DMS53 treated with DMSO at 0.1 percent for 48 hours (cell line): Measurements from ENCODE around the gene AXIN1.
"Not testable (repeated sequence)": the region's sequence is repeated elsewhere in the genome, so short reads cannot be mapped to it uniquely, and the experiment has no call there.

ENCODE experiments used
- DNase-seq: peaks from one replicate; lab custom pipeline; 2025; ENCODE audit not compliant: unreplicated experiment; lab: John Stamatoyannopoulos, UW

Gene AXIN1

DNA sequence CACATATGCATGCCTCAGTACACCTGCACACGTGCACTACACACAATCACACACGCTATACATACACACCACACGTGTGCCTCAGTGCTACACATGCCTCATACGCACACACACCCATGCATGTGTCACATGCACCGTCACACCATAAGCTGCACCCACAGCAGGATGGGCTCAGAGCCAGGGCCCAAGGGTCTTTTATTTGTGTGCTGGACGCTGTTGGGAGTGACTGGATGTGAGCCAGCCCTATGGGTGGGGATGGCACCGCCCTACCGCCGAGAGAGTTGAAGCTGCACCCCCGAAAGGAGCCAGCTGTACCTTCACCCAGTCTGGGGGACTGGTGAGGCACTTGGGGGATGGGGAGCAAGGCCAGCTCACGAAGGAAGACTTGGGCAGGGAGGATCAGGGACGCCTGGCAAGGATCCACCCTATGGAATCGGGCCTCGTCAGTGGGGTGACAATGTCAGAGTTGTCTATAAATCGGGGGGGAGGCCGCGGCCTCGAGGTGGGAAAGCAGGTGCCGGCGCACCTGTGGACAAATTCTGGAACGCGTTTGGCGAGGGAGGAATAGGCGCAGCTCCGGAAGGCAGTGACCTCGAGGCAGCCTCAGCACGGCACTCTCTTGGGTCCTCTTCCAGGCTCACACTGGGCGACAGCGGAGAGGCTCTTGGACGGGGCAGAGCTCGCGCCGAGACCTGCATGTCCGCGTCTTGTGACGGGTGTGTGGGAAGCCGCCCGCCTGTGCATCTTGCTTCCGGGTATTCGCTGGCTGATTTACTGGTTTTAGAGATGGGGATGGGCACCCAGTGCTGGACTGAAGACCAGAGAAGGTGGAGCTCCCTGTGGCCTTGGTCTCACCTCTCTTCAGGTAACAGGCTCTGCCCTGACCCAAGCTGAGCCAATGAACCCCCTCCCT, 84.1 kb downstream of the AXIN1 start:
- DNase-seq: no peak

DNA sequence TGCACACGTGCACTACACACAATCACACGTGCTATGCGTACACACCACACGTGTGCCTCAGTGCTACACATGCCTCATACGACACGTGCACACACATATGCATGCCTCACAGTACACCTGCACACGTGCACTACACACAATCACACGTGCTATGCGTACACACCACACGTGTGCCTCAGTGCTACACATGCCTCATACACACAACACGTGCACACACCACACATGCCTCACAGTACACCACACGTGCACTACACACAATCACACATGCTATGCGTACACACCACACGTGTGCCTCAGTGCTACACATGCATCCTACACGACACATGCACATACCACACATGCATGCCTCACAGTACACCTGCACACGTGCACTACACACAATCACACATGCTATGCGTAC, 85.0 kb downstream of the AXIN1 start:
- DNase-seq: not testable (repeated sequence)

DNA sequence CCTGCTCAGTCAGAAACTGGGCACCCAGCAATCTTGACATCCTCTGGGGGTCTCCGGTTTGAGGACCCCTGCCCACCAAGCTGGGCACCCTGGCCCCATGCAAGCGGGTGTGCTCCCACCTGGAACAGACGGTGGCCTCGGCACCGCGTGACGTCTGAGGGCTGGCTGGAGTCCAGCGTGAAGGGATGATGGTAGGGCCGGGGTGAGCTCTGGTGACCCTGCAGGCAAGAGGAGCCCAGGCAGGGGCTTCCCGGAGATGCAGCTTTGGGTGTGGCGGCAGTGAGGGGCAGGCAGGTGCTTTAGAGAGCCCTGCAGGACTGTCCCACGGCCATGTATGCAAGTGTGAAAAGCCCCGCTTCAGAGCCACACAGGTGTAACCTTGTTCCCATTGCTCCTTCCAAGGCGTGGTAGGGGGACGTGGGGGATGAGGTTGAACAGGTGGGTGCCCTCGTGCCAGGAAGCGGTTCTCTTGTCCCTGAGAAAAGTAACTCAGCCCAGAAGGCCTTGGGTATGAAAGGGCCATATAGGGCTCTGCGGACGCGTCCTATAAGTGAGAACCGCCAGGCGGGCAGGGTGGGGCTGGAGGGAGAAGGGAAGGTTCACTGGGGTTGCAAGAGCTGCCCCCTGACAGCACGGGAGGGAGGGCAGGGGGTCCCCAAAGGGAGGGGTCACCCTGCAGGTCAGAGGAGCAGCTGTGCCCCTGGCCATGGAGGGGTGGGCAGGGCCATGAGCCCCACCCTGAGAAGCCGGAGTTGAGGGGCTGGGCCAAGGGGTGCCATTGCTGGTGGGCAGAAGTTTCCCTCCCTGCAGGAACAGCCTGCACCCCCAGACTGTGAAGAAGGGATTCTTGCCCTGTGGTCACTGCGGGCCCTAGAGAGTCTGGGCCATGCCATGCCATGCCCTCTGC, 86.0 kb downstream of the AXIN1 start:
- no peak for DNase-seq

GRCh38 chr16:265711-266110, 86.8 kb downstream of the AXIN1 start:
- no peak for DNase-seq

DNA sequence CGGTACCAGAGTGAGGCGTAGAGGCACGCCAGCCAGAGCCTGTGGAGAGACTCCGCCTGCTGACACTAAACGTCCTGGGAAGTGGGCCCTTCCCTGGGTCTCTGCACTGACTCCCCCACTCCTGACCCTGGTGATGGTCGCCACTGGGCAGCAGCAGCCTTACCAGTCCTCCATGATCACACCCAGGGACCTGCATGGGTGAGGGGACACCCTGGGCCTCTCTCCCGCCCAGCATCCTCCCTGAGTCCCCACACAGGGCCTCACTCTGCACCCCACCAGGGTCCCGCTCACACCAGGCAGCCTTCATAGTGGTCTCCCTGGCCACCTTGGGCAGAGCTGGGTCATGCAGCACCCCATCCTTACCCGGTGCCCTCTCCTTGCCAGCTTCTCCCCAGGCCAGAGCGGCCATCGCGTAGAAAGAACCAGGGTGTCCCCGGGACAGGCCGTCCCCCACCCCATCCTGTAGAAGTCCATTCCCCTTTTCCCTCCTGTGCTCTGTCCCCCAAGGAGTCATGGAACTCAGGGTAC, 87.5 kb downstream of the AXIN1 start:
- DNase-seq: no peak

- DNase-seq: no peak
These were observed 88.0 kb downstream of the AXIN1 start for GRCh38 chr16:264440-264951.

- no peak for DNase-seq
These were observed 88.6 kb downstream of the AXIN1 start for GRCh38 chr16:263944-264343.

DNA sequence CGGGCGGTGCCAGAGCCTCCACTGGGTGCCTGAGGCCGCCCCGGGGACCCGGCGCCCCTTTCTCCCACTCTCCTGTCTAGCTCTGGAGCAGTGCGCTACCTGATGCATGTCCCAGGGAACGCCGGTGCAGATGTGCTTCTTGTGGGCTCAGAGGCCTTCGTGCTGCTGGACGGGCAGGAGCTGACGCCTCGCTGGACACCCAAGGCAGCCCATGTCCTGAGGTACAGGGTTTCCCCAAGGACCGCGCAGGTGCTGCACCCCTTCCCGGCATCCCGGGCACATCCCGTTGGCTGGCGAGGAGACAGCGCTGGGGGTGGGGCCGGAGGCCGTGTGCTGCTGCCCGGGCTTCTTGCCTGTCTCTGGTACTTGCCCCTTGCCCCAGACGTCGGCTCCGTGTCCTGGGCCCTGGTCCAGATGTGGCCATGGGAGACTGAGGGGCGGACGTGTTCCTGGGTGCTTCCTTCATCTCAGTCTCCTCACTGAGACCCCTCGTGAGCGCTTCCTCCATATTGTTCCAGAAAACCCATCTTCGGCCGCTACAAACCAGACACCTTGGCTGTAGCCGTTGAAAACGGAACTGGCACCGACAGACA, 89.2 kb downstream of the AXIN1 start:
- no peak for DNase-seq

DNA sequence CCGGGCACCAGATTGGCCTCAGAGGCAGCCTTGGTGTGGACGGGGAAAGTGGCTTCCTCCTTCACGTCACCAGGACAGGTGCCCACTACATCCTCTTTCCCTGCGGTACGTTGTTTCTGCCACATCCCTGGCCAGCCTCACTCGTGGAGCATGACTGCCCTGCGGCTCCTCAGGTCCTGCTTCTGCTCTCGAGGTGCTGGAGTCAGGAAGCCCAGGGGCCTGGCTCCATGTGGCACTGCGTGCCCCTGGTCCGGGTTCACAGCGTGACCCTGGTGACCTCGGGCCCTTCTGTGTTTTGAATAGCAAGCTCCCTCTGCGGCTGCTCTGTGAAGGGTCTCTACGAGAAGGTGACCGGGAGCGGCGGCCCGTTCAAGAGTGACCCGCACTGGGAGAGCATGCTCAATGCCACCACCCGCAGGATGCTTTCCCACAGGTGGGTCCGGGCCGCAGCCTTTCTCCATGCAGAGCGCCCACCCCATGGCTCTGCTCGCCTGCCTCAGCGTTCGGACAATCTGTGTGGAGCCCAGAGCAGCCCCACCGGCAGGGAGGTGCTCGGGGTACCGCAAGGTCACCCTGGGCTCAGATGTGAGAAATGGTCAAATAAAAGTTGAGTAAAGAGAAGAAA, 90.3 kb downstream of the AXIN1 start:
- no peak for DNase-seq

DNA sequence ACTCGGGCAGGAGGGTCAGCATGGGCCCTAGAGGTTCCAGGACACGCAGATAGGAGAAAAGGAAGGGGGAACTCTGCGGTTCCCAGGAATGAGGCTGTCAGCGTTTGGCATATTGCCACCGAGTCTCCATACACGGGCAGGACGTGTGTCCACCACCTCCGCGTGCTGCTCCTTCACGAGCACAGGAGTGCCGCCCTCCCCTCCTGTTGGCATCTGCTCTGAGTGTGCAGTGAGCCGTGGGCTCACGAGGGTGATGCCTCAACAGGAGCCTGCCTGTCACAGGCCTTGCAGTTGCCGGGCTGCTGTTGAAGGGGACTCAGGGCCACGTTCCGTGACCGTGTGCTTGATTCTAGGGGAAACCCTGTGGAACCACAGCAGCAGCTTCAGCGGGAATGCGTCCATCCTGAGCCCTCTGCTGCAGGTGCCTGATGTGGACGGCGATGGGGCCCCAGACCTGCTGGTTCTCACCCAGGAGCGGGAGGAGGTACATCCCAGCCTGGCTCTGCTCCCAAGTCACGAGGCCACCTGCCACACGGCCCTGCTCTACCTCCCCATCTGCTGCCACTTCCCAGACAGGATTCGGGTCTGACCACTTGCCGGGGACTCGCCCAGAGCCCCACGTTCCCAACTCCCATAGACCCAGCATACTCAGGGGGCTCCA, 91.4 kb downstream of the AXIN1 start:
- no peak for DNase-seq

DNA sequence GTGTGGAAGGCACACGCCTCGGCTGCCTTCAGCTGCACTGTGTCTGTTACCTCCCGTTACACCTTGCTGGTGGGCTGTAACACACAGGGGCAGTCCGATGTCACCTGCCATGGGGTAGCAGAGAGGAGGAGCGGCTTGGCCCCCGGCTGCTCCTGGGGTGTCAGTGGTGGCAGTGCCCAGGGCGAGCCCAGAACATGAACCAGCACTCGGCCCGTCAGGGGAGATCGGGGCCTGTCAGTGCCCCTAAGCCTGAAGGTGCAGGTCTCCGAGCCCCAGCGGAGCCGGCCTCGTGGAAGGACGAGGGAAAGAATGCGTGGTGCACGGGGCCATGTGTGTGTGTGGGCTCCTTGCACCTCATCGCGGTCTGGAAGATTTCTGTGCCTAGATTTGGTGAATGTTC, 92.2 kb downstream of the AXIN1 start:
- DNase-seq: no peak

GRCh38 chr16:259814-260253, 92.7 kb downstream of the AXIN1 start:
- DNase-seq: no peak

DNA sequence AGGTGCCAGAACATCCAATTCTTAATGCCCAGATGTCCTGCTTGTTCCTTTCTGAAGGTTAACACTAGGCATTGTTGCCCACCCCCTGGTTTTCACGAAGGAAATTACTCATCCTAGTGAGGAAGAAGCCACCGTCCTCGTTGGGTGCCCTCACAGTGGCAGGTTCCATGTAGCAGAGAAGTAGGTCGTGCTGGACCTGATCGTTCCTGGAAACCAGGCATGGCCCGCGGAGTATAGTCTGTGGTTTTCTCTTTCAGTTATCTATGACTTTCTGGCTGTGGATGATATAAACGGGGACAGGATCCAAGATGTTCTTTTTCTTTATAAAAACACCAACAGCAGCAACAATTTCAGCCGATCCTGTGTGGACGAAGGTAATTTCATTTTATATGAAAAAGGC, 93.3 kb downstream of the AXIN1 start:
- DNase-seq: no peak

GRCh38 chr16:258091-258490, 94.4 kb downstream of the AXIN1 start:
- DNase-seq: not testable (repeated sequence)

DNA sequence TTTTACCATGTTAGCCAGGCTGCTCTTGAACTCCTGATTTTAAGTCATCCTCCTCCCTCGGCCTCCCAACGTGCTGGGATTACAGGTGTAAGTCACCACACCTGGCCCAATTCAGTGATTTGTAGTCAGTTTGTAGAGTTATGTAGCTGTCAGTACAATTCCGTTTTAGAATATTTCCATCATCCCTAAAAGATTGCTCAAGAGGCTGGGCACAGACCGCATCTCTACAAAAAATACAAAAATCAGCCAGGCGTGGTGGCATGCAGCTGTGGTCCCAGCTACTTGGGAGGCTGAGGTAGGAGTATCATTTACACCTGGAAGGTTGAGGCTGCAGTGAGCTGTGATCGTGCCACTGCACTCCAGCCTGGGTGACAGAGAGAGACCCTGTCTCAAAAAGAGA, 97.3 kb downstream of the AXIN1 start:
- no peak for DNase-seq

GRCh38 chr16:254461-254860, 98.1 kb downstream of the AXIN1 start:
- no peak for DNase-seq

DNA sequence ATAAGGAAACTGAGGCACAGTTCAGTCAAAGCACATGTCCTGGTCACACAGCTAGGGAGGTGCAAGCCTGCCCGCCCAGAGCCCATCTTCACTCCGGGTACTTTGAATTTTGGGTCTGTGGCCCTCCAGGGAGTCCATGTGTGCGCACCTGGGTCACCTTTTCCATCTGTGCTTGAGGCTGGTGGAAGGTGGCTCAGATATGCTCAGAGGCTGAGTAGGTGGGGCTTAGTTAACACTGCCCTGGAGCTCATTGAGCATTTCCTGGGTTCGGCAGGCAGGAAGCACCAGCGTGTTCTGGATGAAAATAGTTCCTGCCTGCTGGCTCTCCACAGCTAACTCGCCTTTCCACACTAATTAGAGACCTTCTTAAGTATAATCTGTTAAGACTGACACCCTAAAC, 98.7 kb downstream of the AXIN1 start:
- DNase-seq: no peak

DNA sequence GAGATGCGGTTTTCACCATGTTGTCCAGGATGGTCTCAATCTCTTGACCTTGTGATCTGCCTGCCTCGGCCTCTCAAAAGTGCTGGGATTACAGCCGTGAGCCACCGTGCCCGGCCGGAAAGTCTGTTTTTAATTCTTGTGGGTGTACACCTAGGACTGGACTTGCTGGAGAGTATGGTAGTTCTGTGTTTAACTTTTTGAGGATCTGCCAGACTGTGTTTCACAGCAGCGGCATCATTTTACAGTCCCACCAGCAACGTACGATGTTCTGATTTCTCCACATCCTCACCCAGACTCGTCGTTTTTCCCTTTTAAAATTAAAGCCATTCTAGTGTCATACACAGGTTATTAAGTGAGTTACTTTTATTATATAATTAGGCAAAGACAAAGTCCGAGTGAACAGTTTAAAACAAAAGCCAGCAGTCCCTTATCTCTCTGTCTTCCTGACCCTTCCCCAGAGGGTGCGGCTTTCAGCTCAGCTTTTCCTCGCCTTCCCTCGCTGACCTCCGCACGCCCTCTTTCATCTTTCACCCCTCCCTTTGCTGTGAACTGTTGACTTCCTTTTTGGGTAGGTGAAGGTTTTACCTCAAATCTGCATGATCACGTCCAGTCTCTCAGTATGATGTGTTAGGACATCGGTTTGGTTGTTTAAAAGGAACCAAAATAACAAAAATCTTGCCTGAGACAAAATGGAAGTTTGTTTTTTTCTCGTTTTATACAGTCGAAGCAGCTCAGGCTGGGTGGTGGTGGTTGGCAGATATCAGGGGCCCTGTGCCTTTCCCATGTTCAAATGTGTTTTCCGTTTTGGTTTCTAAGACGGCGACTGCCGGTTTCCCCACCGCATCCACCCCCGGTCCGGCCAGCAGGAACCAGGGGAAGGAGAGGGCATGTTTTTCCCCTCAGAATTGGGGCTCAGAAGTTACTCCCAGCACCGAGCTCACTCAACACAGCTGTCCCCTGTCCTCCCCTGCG, 99.9 kb downstream of the AXIN1 start:
- DNase-seq: no peak

DNA sequence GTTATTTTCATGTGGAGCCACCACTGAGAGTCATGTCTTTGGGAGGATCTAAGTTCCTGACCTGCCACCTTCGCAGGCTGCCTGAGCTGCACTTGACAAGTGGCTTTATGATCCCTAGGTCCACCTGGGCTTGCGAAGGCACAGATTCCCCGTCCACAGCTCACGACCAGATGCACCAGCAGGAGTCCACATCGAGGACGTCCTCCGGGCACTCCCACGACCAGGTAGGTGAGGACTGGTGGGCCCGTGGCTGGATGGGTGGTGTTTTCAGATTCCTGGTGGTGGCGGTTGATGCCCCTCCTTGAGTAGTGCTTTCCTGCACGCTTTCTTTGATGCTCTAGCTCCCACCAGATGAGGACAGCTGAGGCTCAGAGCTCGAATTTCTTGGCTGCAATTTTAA, 103.1 kb downstream of the AXIN1 start:
- no peak for DNase-seq
